NCI-H82 (cell line): ENCODE measurements around the gene IRF9.
A peak's percentile ranks its signal among the peaks of the same experiment; 100 is the strongest.

Experiments
- DNase-seq: peaks from one replicate; lab custom pipeline; 2025; lab: John Stamatoyannopoulos, UW

The IRF9 gene

GRCh38 chr14:24177891-24178290, 16.8 kb downstream of the IRF9 start:
- no peak for DNase-seq

DNA sequence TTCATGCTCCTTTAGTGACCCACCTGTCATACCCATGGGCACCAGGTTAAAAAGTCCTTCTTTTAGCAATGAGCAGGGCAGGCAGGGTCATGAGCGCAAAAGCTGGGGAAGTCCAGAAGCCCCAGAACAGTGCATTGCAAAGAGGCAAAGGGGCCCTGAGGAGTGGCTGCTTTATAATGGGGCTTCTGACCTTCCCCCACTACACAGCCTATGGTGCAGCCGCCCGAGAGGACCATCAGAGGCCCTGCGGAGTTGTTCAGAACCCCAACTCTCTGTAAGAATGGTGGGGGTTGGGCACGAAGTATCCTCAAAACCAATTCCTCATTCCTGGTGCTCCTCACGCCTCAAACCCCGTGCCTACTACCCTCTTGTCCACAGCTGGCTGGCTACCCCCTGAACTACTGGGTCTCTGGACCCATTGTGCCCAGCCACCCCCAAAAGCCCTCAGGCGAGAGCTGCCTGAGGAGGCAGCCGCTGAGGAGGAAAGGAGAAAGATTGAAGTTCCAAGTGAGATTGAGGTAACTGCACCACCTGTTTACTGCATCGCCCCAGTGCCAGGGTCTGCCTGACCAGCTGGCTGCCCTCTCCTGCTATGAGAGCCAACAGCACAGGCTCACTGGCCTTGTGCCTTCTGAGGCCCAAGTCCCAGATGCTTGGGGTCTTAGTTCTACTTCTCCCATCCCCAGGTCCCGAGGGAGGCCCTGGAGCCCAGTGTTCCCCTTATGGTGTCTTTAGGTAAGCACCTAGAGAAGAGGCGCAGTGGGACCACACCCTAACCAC, 17.5 kb downstream of the IRF9 start:
- DNase-seq, result no peak

- peak; percentile 18 for DNase-seq
Measured at GRCh38 chr14:24179294-24179960, 18.4 kb downstream of the IRF9 start.

GRCh38 chr14:24179961-24180796, 19.1 kb downstream of the IRF9 start:
- DNase-seq, result no peak

DNA sequence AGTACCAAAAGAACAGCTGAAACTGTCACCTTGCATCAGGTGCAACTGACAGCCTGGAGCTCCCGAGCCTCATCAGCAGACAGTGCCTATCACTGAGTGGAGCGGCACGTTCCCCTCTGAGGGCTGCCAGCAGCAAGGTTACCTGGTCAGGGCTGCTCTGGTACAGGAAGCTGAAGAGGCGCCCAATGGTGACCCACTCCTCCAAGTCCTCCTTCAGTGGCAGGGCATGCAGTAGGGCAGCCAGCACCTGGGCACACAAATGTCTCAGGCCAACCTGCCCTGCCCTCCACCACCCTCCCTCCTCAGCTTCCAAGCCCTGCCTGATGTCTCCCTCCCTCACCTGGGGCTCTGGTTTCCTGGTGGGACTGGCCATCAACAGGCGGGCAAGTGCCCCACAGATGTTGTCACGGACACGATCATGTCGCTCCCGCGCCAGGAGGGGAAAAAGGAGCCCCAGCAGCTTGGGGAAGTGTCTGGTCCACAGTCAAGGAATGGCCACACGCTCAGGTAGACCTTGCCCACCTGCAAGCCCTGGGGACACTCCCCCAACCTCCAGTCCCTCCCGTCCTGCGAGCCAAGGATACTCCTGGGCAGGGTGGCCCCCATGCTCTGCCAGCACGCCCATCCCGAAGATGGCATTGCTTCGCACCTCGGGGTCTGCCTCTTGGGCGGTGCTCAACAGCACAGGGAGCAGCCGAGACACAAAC, 20.5 kb downstream of the IRF9 start:
- DNase-seq, result no peak

DNA sequence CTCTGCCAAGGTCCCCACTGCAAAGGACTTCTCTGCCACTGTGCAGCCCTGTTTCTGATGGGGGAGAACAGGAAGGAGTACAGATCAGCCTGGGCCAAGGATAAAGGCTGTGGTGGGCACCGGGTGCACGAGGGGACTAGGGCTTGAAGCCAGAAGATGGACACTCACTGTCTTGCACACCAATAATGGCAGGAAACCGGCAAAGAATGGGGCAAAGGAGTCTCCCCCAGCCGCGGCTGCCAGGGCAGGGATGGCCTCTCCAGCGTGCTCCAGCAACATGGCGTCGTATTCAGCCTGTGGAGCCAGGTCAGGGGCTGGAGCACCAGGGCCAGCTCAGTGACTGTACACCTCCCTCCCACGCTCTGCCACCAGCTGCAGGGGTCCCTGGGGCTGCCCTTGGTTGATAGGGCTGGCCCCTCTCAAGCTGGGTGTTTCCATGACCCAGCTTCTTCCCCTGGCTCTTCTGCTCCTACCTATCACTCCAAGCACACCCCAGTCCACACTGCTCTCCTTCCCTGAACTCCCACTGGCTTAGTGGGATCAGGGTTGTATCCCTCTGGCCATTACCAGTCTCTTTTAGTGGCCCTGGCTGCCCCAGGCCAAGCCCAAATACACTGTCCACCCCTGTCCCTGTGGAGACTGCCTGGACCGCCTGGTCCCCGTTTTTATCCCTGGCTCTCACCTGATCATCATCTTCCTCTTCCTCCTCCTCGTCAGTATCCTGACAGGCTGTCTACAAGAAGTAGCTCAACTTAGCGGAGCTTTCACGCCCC, 21.2 kb downstream of the IRF9 start:
- no peak for DNase-seq

DNA sequence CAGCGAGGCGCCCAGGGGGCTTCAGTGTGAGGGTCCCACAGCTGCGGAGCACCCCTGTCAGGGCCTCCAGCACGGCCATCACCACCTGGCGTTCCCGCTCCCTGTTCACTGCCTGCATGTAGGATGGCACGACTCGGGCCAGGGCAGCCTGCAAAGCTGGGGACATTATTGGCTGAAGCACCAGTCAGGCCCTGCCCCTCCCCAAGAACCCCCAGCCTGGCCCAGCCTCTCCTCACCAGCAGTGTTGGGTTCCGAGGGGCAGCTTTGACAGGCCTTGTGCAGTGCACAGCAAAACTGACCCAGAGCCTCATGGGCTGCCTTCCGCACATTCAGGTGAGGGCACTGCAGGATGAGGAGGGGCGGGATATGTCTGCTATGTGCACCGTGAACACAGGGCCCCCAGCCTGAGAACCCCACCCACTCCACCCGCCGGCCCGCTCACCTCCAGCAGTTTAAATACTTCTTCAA, 22.0 kb downstream of the IRF9 start:
- no peak for DNase-seq

- DNase-seq, result no peak
Measured at GRCh38 chr14:24184104-24184970, 23.3 kb downstream of the IRF9 start.

DNA sequence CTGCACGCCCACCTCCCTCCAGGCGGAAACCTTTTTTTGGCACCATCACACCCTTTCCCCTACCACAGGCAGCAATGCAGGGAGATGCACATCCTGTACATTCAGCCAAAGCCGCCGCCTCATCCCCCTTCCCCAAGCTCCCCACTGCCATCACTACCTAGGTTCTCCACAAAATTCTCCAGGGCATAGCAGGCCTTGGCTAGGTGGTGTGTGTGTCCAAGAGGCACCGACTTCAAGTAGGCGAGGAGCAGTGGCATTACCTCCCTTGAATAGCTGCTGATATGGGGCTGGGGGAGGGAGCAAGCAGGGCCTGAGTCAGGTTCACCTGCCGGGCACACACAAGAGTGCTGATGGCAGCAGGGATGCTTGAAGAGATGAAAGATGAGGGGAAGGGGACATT, 24.0 kb downstream of the IRF9 start:
- no peak for DNase-seq

- DNase-seq, result no peak
Measured at GRCh38 chr14:24185741-24186140, 24.7 kb downstream of the IRF9 start.

DNA sequence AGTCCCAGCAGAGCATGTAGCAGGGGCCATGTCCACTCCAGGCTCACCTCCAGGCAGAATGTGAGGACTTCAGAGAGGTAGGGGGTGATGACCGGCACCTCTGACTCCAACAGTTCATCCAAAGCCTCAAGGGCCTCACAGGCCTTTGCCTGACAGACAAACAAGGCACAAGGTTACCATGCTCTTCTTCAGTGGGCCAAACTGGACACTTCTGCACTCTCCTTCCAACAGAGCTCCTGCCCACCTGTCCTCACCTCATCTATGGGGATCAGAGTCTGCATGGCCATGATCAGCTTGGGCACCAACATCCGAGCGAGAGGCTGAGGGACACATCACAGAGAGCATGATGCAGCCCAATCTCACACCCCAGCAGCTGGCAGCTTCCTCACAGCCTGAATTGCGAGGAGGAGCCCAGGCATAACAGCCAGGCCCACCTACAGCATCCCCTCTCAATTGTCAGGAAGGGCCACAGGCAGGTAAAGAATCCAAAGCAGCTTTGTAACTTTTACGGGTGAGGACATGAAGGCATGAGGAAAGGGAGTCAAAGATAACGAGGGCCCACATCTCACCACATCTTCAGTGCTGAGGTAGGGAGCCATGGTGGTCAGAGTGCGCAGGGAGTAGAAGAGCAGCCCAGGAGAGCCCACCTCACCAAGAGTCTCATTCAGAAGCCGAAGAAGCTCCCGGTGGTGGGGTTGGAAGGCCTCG, 25.9 kb downstream of the IRF9 start:
- DNase-seq, result no peak

GRCh38 chr14:24187539-24187915, 26.5 kb downstream of the IRF9 start:
- DNase-seq, result no peak

GRCh38 chr14:24188251-24189058, 27.4 kb downstream of the IRF9 start, which contains the start of gene IPO4:
TSS of gene IPO4 (minus strand) at chr14:24188816. CDS start at chr14:24188787, 29 bp downstream.
- peak; percentile 98 for DNase-seq

DNA sequence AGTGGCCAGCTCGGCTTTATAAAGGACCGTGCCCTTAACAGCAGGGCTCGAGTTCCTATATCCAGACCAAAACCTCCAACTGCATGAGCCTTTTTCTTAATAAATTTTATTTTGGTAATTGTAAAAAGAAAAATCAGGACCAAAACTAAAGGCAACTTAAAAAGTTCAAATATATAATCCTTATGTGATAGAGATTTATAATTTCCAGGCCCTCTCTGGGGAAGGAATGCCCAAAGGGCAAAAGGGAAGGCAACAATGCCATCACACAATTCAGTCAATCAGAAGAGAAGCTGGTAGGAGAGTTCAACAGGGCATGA, 28.0 kb downstream of the IRF9 start:
- no peak for DNase-seq

- DNase-seq, result no peak
Measured at GRCh38 chr14:24189460-24189859, 28.4 kb downstream of the IRF9 start.

DNA sequence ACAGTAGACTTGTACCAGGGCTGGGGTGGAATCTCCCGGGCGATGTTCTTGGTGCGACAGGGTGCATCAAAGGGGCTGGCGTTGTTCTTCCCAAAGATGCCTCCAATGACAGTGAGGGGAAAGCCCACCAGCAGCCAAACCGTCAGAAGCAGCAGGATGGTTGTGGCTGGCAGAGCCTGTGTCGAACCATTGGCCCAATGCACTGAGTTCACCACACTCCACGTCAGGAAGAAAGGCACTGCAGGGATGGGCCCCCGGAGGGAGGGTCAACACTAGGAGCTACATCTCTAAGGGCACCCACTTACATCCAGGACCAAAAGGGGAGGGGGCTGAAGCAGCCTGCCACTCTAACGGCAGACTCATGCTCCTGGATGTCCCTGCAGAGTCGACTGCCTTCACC, 29.4 kb downstream of the IRF9 start:
- no peak for DNase-seq

- DNase-seq, result no peak
Measured at GRCh38 chr14:24192933-24193332, 31.9 kb downstream of the IRF9 start.

- DNase-seq, result no peak
Measured at GRCh38 chr14:24194186-24194872, 33.3 kb downstream of the IRF9 start.
